ENCODE measurements around the gene HIVEP1.

DNA sequence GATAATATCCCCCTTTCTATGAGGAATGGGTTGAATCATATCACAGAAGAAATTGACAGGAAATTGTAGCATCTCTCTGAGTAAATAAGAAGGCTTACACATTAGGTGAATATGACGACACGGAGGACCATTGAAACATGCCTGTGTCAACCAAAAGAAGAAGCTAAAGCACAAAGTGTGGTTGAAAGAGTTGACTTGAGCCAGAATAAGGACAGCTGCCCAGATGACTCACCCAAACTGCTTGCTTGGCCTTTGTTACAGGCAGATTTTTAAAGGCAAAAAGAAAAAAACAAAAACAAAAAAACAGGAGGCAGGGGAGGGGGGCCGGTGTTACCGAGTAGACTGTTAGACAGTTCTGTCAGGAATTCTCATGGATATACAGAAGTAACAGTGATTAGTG is 148.2 kb downstream of the HIVEP1 start:
- TF ChIP-seq, protein P1, sequence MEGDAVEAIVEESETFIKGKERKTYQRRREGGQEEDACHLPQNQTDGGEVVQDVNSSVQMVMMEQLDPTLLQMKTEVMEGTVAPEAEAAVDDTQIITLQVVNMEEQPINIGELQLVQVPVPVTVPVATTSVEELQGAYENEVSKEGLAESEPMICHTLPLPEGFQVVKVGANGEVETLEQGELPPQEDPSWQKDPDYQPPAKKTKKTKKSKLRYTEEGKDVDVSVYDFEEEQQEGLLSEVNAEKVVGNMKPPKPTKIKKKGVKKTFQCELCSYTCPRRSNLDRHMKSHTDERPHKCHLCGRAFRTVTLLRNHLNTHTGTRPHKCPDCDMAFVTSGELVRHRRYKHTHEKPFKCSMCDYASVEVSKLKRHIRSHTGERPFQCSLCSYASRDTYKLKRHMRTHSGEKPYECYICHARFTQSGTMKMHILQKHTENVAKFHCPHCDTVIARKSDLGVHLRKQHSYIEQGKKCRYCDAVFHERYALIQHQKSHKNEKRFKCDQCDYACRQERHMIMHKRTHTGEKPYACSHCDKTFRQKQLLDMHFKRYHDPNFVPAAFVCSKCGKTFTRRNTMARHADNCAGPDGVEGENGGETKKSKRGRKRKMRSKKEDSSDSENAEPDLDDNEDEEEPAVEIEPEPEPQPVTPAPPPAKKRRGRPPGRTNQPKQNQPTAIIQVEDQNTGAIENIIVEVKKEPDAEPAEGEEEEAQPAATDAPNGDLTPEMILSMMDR (conservative IDR thresholded peaks at IDR 0.05; ENCODE audit: low read depth, low read length) = no peak
- TF ChIP-seq EZH2 (IDR thresholded peaks at IDR 0.05; ENCODE audit: low read length, unreplicated experiment) (no peak), EZH2phosphoT487 (IDR thresholded peaks at IDR 0.05; ENCODE audit: borderline replicate concordance, low read length) (no peak)
